HL-60 (cell line): ENCODE data around the gene ZNF426.

Experiments used
- DNase-seq, 2 experiments: peaks; one replicate each; pipeline ENCODE4 v3.0.0-alpha.2; 2010 to 2020; ENCODE audit warnings: low read depth in 1 of 2, low spot score in 1 of 2
- H3K27ac ChIP-seq: fragments of 250-450 bp; sonication (Bioruptor Pico); replicated peaks from 2 replicates; pipeline ENCODE4 v1.5.1; 2020; ENCODE audit warnings: mild to moderate bottlenecking, moderate library complexity
- H3K27me3 ChIP-seq: fragments of 250-450 bp; sonication (Bioruptor Pico); 2 replicates; pipeline ENCODE4 v1.5.1; 2021; ENCODE audit warnings: mild to moderate bottlenecking, moderate library complexity; ENCODE audit not compliant: insufficient read depth, poor library complexity, severe bottlenecking
- H3K4me3 ChIP-seq: replicated peaks from 2 replicates; pipeline ENCODE4 v1.5.1; 2011; ENCODE audit warnings: mild to moderate bottlenecking, control low read depth, low read length; ENCODE audit not compliant: insufficient read depth
- CTCF ChIP-seq: IDR thresholded peaks from one replicate; pipeline ENCODE4 v1.5.1; 2011; ENCODE audit warnings: low read length, control low read depth, inconsistent platforms; ENCODE audit not compliant: insufficient read depth
- GABPA ChIP-seq: IDR thresholded peaks from 2 replicates; pipeline ENCODE4 v1.6.1; 2012; ENCODE audit warnings: low read depth
- POLR2AphosphoS5 ChIP-seq: IDR thresholded peaks from 2 replicates; pipeline ENCODE4 v1.6.1; 2012; ENCODE audit warnings: low read depth
- REST ChIP-seq: IDR thresholded peaks from 2 replicates; pipeline ENCODE4 v1.6.1; 2012; ENCODE audit warnings: low read depth; ENCODE audit not compliant: insufficient replicate concordance
- SPI1 ChIP-seq: IDR thresholded peaks from 2 replicates; pipeline ENCODE4 v1.6.1; 2012; ENCODE audit warnings: low read depth, mild to moderate bottlenecking, borderline replicate concordance

Gene ZNF426

GRCh38 chr19:9485140-9485539, 53.3 kb downstream of the ZNF426 start:
- DNase-seq: no peak
- Histone ChIP-seq H3K4me3 (no peak overlapping the region), H3K27ac (no peak overlapping the region), H3K27me3 (no peaks in the 10 kb centered on the region)
- TF ChIP-seq CTCF: no peak
- no peak for TF ChIP-seq GABPA
- TF ChIP-seq POLR2AphosphoS5: no peak
- no peak for TF ChIP-seq REST
- no peak for TF ChIP-seq SPI1

- H3K27ac ChIP-seq: no peak overlapping the region
- no peak overlapping the region for H3K4me3 ChIP-seq
- no peak for DNase-seq
- no peaks in the 10 kb centered on the region for H3K27me3 ChIP-seq
- no peak for TF ChIP-seq SPI1
- no peak for TF ChIP-seq REST
- TF ChIP-seq GABPA: no peak
- TF ChIP-seq POLR2AphosphoS5: no peak
- no peak for TF ChIP-seq CTCF
Observed at GRCh38 chr19:9474975-9475374, 63.5 kb downstream of the ZNF426 start.
